Stomach (tissue), 4 donors: ENCODE results near the gene RHOT2.

Source experiments
- CTCF ChIP-seq, 7 experiments: fragments of 450-650 bp in 4 of 7; fragments of 200-600 bp in 3 of 7; sonication (generic) in 3 of 7; IDR thresholded peaks; one replicate each; pipeline ENCODE4 v1.5.1; 2016 to 2019; ENCODE audit warnings: antibody characterized with exemption in 7 of 7, control low read depth in 2 of 7, mild to moderate bottlenecking in 1 of 7
- EP300 ChIP-seq: sonication (generic); formaldehyde crosslinking; IDR thresholded peaks from one replicate; pipeline ENCODE4 v1.6.1; 2017; ENCODE audit warnings: antibody characterized with exemption
- POLR2A ChIP-seq, 4 donors: fragments of 450-650 bp; IDR thresholded peaks; one replicate each; pipeline ENCODE4 v1.6.1; 2016; ENCODE audit warnings: antibody characterized with exemption in 4 of 4, control low read depth in 2 of 4, mild to moderate bottlenecking in 1 of 4, moderate library complexity in 1 of 4
- POLR2AphosphoS5 ChIP-seq, 3 donors: sonication (generic); formaldehyde crosslinking; IDR thresholded peaks; one replicate each; pipeline ENCODE4 v1.6.1; 2016; ENCODE audit warnings: antibody characterized with exemption in 3 of 3

- TF ChIP-seq CTCF (IDR thresholded peaks at IDR 0.05) = no peak
- no peak for TF ChIP-seq POLR2AphosphoS5 (IDR thresholded peaks at IDR 0.05)
- no peak for TF ChIP-seq POLR2A (IDR thresholded peaks at IDR 0.05)
- TF ChIP-seq EP300 = no peak
Observed at GRCh38 chr16:638836-639235, 29.1 kb upstream of the RHOT2 start.
